ENCODE measurements around the gene JAG2.

JAG2 gene

GRCh38 chr14:105143451-105144025, 25.0 kb downstream of the JAG2 start:
- no peak overlapping the region for H4K12ac ChIP-seq (ENCODE audit: low read depth, low read length)
- no peak overlapping the region for H2AFZ ChIP-seq (ENCODE audit: insufficient read depth, low read length, poor library complexity)
- no peak overlapping the region for H2BK5ac ChIP-seq (ENCODE audit: low read depth, low read length, poor library complexity)
- H2BK120ac ChIP-seq (ENCODE audit: insufficient read depth, low read length, poor library complexity), result no peak overlapping the region
- no peak overlapping the region for H3K4ac ChIP-seq (ENCODE audit: low read depth, low read length)
- no peak overlapping the region for H3K4me2 ChIP-seq (ENCODE audit: low read length)
- H2BK12ac ChIP-seq (ENCODE audit: low read length), result no peak overlapping the region
- H3K4me1 ChIP-seq (ENCODE audit: control insufficient read depth in 1 of 2, insufficient read depth in 2 of 2, low read length in 2 of 2), result no peaks in the 10 kb centered on the region
- H3K79me2 ChIP-seq (ENCODE audit: control insufficient read depth, insufficient read depth, low read length, poor library complexity), result no peaks in the 10 kb centered on the region
- H3K9me3 ChIP-seq (ENCODE audit: insufficient read depth, low read depth, low read length), result peaks cover 15% of the 10 kb centered on the region
- no peak for DNase-seq
- WGBS (ENCODE audit: extremely low coverage, insufficient coverage, insufficient read length), result no CpG with 5 or more reads among the region's 27 CpGs
- no peak overlapping the region for H3K9ac ChIP-seq (ENCODE audit: low read length)
- H3K27me3 ChIP-seq (ENCODE audit: insufficient read depth, low read length), result no peaks in the 10 kb centered on the region
- H3K27ac ChIP-seq (ENCODE audit: low read depth, low read length), result no peak overlapping the region
- H4K8ac ChIP-seq (ENCODE audit: low read depth, low read length), result no peak overlapping the region
- no peak overlapping the region for H3K4me3 ChIP-seq (ENCODE audit: low read depth, low read length)
- no peak overlapping the region for H3K18ac ChIP-seq (ENCODE audit: low read length)
- H3K23ac ChIP-seq (ENCODE audit: low read length), result no peak overlapping the region
- H4K91ac ChIP-seq (ENCODE audit: low read depth, low read length), result no peak overlapping the region
- no peak overlapping the region for H2AK5ac ChIP-seq (ENCODE audit: low read length)
- no peaks in the 10 kb centered on the region for H3K36me3 ChIP-seq (ENCODE audit: control insufficient read depth in 1 of 2, insufficient read depth in 2 of 2, low read length in 2 of 2)
- H3K79me1 ChIP-seq (ENCODE audit: low read length), result no peaks in the 10 kb centered on the region
- no peak overlapping the region for H3K14ac ChIP-seq (ENCODE audit: low read length)

- Histone ChIP-seq H3K36me3 (ENCODE audit: control insufficient read depth in 1 of 2, insufficient read depth in 2 of 2, low read length in 2 of 2) (no peaks in the 10 kb centered on the region), H3K79me1 (ENCODE audit: low read length) (no peaks in the 10 kb centered on the region), H3K9ac (ENCODE audit: low read length) (no peak overlapping the region), H3K4me1 (ENCODE audit: control insufficient read depth in 1 of 2, insufficient read depth in 2 of 2, low read length in 2 of 2) (no peaks in the 10 kb centered on the region), H3K14ac (ENCODE audit: low read length) (no peak overlapping the region), H3K4ac (ENCODE audit: low read depth, low read length) (no peak overlapping the region), H2BK5ac (ENCODE audit: low read depth, low read length, poor library complexity) (no peak overlapping the region), H3K4me2 (ENCODE audit: low read length) (no peak overlapping the region), H3K23ac (ENCODE audit: low read length) (no peak overlapping the region), H2BK12ac (ENCODE audit: low read length) (no peak overlapping the region), H3K27ac (ENCODE audit: low read depth, low read length) (no peak overlapping the region), H4K8ac (ENCODE audit: low read depth, low read length) (no peak overlapping the region), H4K91ac (ENCODE audit: low read depth, low read length) (no peak overlapping the region), H3K9me3 (ENCODE audit: insufficient read depth, low read depth, low read length) (peaks cover 15% of the 10 kb centered on the region), H2AFZ (ENCODE audit: insufficient read depth, low read length, poor library complexity) (no peak overlapping the region), H3K18ac (ENCODE audit: low read length) (no peak overlapping the region), H3K4me3 (ENCODE audit: low read depth, low read length) (no peak overlapping the region), H3K27me3 (ENCODE audit: insufficient read depth, low read length) (no peaks in the 10 kb centered on the region), H2AK5ac (ENCODE audit: low read length) (no peak overlapping the region), H4K12ac (ENCODE audit: low read depth, low read length) (no peak overlapping the region), H2BK120ac (ENCODE audit: insufficient read depth, low read length, poor library complexity) (no peak overlapping the region), H3K79me2 (ENCODE audit: control insufficient read depth, insufficient read depth, low read length, poor library complexity) (no peaks in the 10 kb centered on the region)
- DNase-seq, result no peak
- no CpG with 5 or more reads among the region's 60 CpGs for WGBS (ENCODE audit: extremely low coverage, insufficient coverage, insufficient read length)
These were observed 25.7 kb downstream of the JAG2 start for GRCh38 chr14:105142651-105143450.

- no peak overlapping the region for H2AK5ac ChIP-seq (ENCODE audit: low read length)
- H3K27ac ChIP-seq (ENCODE audit: low read depth, low read length), result no peak overlapping the region
- H3K23ac ChIP-seq (ENCODE audit: low read length), result no peak overlapping the region
- peaks cover 15% of the 10 kb centered on the region for H3K9me3 ChIP-seq (ENCODE audit: insufficient read depth, low read depth, low read length)
- no peak overlapping the region for H3K4ac ChIP-seq (ENCODE audit: low read depth, low read length)
- no peak overlapping the region for H3K9ac ChIP-seq (ENCODE audit: low read length)
- H3K27me3 ChIP-seq (ENCODE audit: insufficient read depth, low read length), result no peaks in the 10 kb centered on the region
- no peaks in the 10 kb centered on the region for H3K4me1 ChIP-seq (ENCODE audit: control insufficient read depth in 1 of 2, insufficient read depth in 2 of 2, low read length in 2 of 2)
- no peak for DNase-seq
- no peak overlapping the region for H3K4me3 ChIP-seq (ENCODE audit: low read depth, low read length)
- H4K12ac ChIP-seq (ENCODE audit: low read depth, low read length), result no peak overlapping the region
- H2BK5ac ChIP-seq (ENCODE audit: low read depth, low read length, poor library complexity), result no peak overlapping the region
- no peak overlapping the region for H2AFZ ChIP-seq (ENCODE audit: insufficient read depth, low read length, poor library complexity)
- H3K36me3 ChIP-seq (ENCODE audit: control insufficient read depth in 1 of 2, insufficient read depth in 2 of 2, low read length in 2 of 2), result no peaks in the 10 kb centered on the region
- H4K8ac ChIP-seq (ENCODE audit: low read depth, low read length), result no peak overlapping the region
- H3K4me2 ChIP-seq (ENCODE audit: low read length), result no peak overlapping the region
- no peak overlapping the region for H2BK120ac ChIP-seq (ENCODE audit: insufficient read depth, low read length, poor library complexity)
- no CpG with 5 or more reads among the region's 43 CpGs for WGBS (ENCODE audit: extremely low coverage, insufficient coverage, insufficient read length)
- H3K79me1 ChIP-seq (ENCODE audit: low read length), result no peaks in the 10 kb centered on the region
- no peak overlapping the region for H3K14ac ChIP-seq (ENCODE audit: low read length)
- H3K79me2 ChIP-seq (ENCODE audit: control insufficient read depth, insufficient read depth, low read length, poor library complexity), result no peaks in the 10 kb centered on the region
- H2BK12ac ChIP-seq (ENCODE audit: low read length), result no peak overlapping the region
- H4K91ac ChIP-seq (ENCODE audit: low read depth, low read length), result no peak overlapping the region
- H3K18ac ChIP-seq (ENCODE audit: low read length), result no peak overlapping the region
These were observed 26.9 kb downstream of the JAG2 start for GRCh38 chr14:105141486-105142281.

- H3K4ac ChIP-seq (ENCODE audit: low read depth, low read length), result no peak overlapping the region
- DNase-seq, result no peak
- no peak overlapping the region for H2AFZ ChIP-seq (ENCODE audit: insufficient read depth, low read length, poor library complexity)
- H3K79me1 ChIP-seq (ENCODE audit: low read length), result no peaks in the 10 kb centered on the region
- no peaks in the 10 kb centered on the region for H3K4me1 ChIP-seq (ENCODE audit: control insufficient read depth in 1 of 2, insufficient read depth in 2 of 2, low read length in 2 of 2)
- no peaks in the 10 kb centered on the region for H3K36me3 ChIP-seq (ENCODE audit: control insufficient read depth in 1 of 2, insufficient read depth in 2 of 2, low read length in 2 of 2)
- no peaks in the 10 kb centered on the region for H3K27me3 ChIP-seq (ENCODE audit: insufficient read depth, low read length)
- no peak overlapping the region for H4K12ac ChIP-seq (ENCODE audit: low read depth, low read length)
- H3K9ac ChIP-seq (ENCODE audit: low read length), result no peak overlapping the region
- no peak overlapping the region for H3K4me3 ChIP-seq (ENCODE audit: low read depth, low read length)
- no peak overlapping the region for H3K18ac ChIP-seq (ENCODE audit: low read length)
- H4K8ac ChIP-seq (ENCODE audit: low read depth, low read length), result no peak overlapping the region
- no peaks in the 10 kb centered on the region for H3K79me2 ChIP-seq (ENCODE audit: control insufficient read depth, insufficient read depth, low read length, poor library complexity)
- no CpG with 5 or more reads among the region's 6 CpGs for WGBS (ENCODE audit: extremely low coverage, insufficient coverage, insufficient read length)
- no peak overlapping the region for H2BK120ac ChIP-seq (ENCODE audit: insufficient read depth, low read length, poor library complexity)
- H3K14ac ChIP-seq (ENCODE audit: low read length), result no peak overlapping the region
- H3K9me3 ChIP-seq (ENCODE audit: insufficient read depth, low read depth, low read length), result peaks cover 15% of the 10 kb centered on the region
- H4K91ac ChIP-seq (ENCODE audit: low read depth, low read length), result no peak overlapping the region
- no peak overlapping the region for H2BK5ac ChIP-seq (ENCODE audit: low read depth, low read length, poor library complexity)
- no peak overlapping the region for H3K27ac ChIP-seq (ENCODE audit: low read depth, low read length)
- no peak overlapping the region for H3K4me2 ChIP-seq (ENCODE audit: low read length)
- H2AK5ac ChIP-seq (ENCODE audit: low read length), result no peak overlapping the region
- no peak overlapping the region for H3K23ac ChIP-seq (ENCODE audit: low read length)
- no peak overlapping the region for H2BK12ac ChIP-seq (ENCODE audit: low read length)
These were observed 27.6 kb downstream of the JAG2 start for GRCh38 chr14:105141026-105141425.

Data from trophoblast cell (in vitro differentiated cells and primary cell).